GM12864 (cell line): Measurements from ENCODE around the gene CNST.
A peak's percentile ranks its signal among the peaks of the same experiment; 100 is the strongest.

Source experiments
- DNase-seq: peaks from one replicate; pipeline ENCODE4 v3.0.0-alpha.2; 2011; ENCODE audit warnings: low read depth
- H3K4me3 ChIP-seq: 2 replicates; pipeline ENCODE4 v1.5.1; 2011; ENCODE audit warnings: mild to moderate bottlenecking, low read depth, low read length, control low read depth
- TF ChIP-seq, protein P1 (sequence below): IDR thresholded peaks from 2 replicates; pipeline ENCODE4 v1.5.1; 2011; ENCODE audit warnings: low read depth, mild to moderate bottlenecking, moderate library complexity, low read length, control low read depth, inconsistent platforms; ENCODE audit errors: missing control alignments

Gene CNST

DNA sequence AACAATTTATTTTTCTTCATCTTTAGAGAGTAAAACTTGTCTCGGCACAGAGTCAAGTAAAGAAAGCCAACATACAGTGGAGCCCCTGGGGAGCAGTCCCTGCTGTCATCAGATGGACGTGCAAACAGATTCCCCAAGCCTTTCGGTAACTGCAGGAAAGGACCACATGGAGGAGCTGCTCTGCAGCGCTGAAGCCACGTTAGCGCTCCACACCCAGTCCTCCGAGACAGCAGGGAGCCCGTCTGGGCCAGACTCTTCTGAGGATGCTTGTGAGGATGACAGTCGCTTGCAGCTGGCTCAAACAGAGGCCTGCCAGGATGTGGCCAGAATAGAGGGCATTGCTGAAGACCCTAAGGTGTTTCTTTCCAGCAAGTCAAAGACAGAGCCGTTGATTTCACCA lies 80.9 kb downstream of the CNST start:
- TF ChIP-seq, protein P1, sequence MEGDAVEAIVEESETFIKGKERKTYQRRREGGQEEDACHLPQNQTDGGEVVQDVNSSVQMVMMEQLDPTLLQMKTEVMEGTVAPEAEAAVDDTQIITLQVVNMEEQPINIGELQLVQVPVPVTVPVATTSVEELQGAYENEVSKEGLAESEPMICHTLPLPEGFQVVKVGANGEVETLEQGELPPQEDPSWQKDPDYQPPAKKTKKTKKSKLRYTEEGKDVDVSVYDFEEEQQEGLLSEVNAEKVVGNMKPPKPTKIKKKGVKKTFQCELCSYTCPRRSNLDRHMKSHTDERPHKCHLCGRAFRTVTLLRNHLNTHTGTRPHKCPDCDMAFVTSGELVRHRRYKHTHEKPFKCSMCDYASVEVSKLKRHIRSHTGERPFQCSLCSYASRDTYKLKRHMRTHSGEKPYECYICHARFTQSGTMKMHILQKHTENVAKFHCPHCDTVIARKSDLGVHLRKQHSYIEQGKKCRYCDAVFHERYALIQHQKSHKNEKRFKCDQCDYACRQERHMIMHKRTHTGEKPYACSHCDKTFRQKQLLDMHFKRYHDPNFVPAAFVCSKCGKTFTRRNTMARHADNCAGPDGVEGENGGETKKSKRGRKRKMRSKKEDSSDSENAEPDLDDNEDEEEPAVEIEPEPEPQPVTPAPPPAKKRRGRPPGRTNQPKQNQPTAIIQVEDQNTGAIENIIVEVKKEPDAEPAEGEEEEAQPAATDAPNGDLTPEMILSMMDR, result no peak
- H3K4me3 ChIP-seq, result no peak overlapping the region
- DNase-seq, result no peak

DNA sequence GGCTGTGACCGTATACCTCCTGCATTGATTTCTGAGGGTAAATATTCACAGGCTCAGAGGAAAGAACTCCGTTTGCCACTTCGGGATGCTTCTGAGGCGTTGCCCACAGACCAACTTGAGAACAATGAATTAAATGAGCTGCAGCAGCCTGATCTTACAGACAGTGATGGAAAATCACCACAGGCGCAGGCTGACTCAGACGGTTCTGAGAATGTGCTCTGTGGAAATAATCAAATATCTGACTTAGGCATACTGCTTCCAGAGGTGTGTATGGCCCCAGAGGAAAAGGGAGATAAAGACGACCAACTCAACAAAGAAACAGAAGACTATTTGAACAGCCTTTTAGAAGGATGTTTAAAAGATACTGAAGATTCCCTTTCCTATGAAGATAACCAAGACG lies 81.3 kb downstream of the CNST start:
- DNase-seq, result no peak
- H3K4me3 ChIP-seq, result no peak overlapping the region
- TF ChIP-seq, protein P1, result no peak

DNA sequence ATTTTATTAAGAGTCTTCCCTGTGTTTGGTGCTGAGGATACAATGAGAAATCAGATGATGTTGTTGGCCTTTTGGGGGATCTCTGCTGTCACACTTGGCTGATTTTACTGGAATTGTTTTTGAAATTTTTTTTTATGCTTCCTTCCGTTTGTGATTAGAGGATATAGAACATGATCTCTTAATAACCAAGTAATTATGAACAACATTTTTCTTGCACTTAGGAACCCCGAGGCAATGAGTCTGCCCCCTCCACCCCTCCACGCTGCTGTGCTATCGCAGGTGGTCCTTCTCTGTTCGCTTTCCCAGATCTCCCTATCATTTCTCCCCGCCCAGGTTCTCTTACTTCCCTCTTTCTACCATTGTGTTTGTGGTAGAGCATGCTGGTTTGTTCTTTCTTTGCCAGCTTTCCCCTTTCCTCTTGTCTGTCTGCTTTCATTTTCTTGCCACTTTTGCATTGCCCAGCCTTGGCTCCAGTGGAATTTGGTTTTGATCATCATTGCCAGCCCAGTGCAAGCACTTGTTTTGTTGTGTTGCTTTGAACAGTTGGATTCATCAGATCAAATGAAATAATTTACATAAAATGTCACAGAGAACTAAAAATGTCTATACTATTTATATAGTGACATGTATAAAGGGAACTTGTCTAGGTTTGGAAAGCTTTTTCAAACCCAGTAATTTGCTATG lies 84.9 kb downstream of the CNST start:
- TF ChIP-seq, protein P1, result no peak
- H3K4me3 ChIP-seq, result no peak overlapping the region
- no peak for DNase-seq

DNA sequence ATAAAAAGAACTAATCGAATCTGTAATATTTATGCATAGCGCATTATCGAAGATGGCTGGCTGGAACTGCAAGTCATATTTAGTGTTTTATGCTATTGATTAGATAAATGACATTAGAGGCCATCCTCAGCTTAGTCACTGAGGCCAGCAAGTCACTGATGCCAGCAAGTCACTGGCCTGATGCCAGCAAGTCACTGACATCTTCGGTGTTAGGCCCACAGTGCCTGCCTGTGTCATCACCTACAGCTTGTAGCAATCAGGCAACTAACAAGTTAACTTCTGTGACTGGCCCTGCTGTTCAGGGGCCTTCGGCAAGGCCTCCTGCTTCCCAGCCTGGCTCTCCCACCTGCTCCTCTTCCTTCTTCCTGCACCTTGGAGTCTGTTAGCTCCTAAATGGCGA lies 92.3 kb downstream of the CNST start:
- TF ChIP-seq, protein P1, result no peak
- H3K4me3 ChIP-seq, result no peak overlapping the region
- DNase-seq, result no peak

DNA sequence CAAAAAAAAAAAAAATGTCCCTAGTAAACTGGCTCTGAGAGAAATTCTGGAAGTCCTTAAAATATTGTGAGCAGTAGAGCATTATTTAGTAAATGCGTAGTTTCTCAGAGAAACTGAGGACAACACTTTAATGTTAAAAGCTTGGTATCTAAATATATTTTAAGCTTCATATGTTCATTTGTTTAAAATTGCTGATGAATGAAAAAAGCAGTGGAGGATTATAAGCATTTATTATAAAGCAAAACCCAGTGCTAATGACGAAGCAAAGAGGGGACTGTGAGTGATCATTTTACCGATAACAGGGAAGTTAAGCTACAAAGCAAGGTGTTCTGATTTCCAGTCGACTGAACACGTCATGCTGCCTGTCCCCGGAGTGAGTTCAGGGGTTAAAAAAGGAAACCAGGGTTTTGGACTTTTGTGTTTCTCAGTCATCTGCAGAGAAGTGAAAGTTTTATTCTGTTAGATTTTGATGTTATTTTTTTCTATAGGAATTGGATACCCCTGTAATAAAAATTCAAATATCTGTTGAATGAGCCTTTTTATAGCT lies 93.4 kb downstream of the CNST start:
- peak; percentile 13 for DNase-seq
- TF ChIP-seq, protein P1, result no peak
- no peak overlapping the region for H3K4me3 ChIP-seq

DNA sequence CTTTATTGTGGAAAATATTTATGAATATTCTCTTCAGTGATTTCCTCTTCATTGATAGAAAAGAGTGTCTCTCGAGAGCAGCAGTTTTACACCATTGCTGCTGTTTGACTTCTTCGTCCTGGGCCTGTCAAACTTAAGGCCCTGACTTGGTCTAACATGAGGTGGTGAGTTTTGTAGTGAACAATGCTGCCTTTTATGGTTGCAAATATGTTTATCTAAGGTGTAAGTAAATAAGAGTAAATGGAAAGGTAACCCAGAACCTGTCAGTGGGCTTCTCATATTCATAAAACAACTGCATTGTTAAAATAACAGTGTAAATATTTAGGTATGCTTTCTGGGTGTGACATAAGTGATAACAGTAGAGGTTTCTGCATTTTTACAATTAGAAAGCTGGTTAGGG lies 95.2 kb downstream of the CNST start:
- no peak for DNase-seq
- TF ChIP-seq, protein P1, result no peak
- no peak overlapping the region for H3K4me3 ChIP-seq

DNA sequence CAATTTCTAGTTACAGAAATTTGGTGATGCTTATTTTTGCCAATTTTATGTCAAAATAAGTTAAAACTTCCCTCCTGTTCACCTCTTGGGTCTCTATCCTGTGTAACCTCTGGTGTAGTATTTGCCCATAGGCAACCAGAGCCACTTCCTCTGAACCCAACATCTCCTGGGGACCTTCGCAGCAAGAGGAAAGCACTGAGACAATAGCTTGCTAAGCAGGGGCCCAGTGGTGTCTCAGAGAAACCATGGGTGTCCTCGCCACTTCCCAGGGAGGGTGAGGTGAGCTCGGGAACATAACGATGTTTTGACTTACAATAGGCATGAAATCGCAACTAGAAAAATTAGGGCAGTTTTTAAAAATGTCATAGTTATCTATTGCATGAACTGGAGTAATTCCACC lies 101.5 kb downstream of the CNST start:
- H3K4me3 ChIP-seq, result no peak overlapping the region
- TF ChIP-seq, protein P1, result no peak
- DNase-seq, result no peak
